SK-N-SH (cell line): ENCODE data around the gene SEC62.

ENCODE experiments used
- EZH2phosphoT487 ChIP-seq: fragments of 200-600 bp; sonication (generic); IDR thresholded peaks from 2 replicates; pipeline ENCODE4 v1.6.1; 2017; ENCODE audit warnings: low read depth, mixed run types, mild to moderate bottlenecking, antibody characterized with exemption, moderate library complexity, borderline replicate concordance
- GABPA ChIP-seq: IDR thresholded peaks from 2 replicates; pipeline ENCODE4 v1.4.0; 2012; ENCODE audit warnings: low read depth, mild to moderate bottlenecking
- JUND ChIP-seq: IDR thresholded peaks from 2 replicates; pipeline ENCODE4 v1.4.0; 2012
- POLR2AphosphoS5 ChIP-seq: IDR thresholded peaks from 2 replicates; pipeline ENCODE4 v1.6.1; 2012; ENCODE audit warnings: low read depth, low read length
- RAD21 ChIP-seq: IDR thresholded peaks from 2 replicates; pipeline ENCODE4 v1.6.1; 2012; ENCODE audit warnings: mild to moderate bottlenecking, low read length
- SMC3 ChIP-seq: IDR thresholded peaks from 2 replicates; pipeline ENCODE4 v1.6.1; 2012; ENCODE audit warnings: low read depth, low read length, improper control_type of control experiment
- TCF12 ChIP-seq: IDR thresholded peaks from 2 replicates; pipeline ENCODE4 v1.4.0; 2012
- YY1 ChIP-seq: IDR thresholded peaks from 2 replicates; pipeline ENCODE4 v1.4.0; 2012; ENCODE audit warnings: low read depth, mild to moderate bottlenecking
- TF ChIP-seq, protein P1 (sequence below): fragments of 200-600 bp; sonication (generic); IDR thresholded peaks from 2 replicates; pipeline ENCODE4 v1.6.1; 2017; ENCODE audit warnings: antibody characterized with exemption, mild to moderate bottlenecking, moderate library complexity

DNA sequence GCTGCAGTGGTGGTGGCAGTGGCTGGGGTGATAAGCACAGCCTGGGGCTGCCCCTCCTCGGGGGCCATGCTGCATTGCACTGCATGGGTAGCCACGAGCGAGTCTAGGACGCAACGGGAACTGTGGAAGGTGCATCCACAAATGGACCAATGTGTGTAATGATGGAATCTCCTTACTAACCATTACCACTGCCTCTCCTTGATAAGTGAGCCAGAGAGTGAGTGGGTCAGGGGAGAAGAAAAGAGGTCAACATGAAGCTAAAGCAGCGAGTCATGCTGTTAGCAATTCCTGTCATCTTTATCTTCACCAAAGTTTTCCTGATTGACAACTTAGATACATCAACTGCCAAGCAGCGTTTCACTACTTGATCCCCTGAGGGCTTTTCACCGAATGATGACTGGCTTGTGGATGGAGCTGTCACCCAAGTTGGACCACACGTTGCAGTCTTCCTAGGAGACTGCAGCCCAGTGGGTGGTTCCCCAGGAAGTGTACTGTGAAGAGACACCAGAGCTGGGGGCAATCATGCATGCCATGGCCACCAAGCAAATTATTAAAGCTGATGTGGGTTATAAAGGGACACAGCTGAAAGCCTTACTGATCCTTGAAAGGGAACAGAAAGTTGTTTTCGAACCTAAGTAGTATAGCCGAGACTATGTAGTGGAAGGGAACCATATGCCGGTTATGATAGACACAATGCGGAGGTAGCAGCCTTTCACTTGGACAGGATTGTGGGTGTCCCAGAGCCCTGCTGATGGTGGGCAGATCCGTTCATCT is 34.7 kb upstream of the SEC62 start:
- TF ChIP-seq, protein P1, sequence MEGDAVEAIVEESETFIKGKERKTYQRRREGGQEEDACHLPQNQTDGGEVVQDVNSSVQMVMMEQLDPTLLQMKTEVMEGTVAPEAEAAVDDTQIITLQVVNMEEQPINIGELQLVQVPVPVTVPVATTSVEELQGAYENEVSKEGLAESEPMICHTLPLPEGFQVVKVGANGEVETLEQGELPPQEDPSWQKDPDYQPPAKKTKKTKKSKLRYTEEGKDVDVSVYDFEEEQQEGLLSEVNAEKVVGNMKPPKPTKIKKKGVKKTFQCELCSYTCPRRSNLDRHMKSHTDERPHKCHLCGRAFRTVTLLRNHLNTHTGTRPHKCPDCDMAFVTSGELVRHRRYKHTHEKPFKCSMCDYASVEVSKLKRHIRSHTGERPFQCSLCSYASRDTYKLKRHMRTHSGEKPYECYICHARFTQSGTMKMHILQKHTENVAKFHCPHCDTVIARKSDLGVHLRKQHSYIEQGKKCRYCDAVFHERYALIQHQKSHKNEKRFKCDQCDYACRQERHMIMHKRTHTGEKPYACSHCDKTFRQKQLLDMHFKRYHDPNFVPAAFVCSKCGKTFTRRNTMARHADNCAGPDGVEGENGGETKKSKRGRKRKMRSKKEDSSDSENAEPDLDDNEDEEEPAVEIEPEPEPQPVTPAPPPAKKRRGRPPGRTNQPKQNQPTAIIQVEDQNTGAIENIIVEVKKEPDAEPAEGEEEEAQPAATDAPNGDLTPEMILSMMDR: no peak
- TF ChIP-seq GABPA (no peak), SMC3 (no peak), POLR2AphosphoS5 (no peak), JUND (no peak), TCF12 (no peak), EZH2phosphoT487 (no peak), YY1 (no peak), RAD21 (no peak)
